ENCODE results near the gene LONP1.

LONP1 gene

DNA sequence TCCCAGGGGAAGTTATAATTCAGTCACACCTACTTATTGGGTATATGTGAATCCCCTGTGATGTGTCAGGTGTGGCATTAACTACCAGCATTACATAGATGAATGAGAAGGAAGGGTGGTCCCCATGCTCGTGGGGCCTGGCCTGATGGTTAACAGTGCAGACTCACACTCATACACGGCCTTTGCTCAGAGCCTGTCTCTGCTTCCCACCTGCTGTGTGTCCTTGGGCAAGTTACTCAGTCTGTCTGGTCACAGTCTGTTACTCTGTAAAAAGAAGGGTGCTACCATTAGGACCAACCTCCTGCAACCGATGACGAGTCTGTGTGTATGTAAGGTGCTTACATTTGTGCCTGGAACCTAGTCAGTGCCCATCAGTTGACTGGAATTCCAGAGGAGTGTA is 73.2 kb downstream of the LONP1 start:
- H3F3A ChIP-seq (ENCODE audit: control insufficient read depth, insufficient read depth): peaks cover 6% of the 10 kb centered on the region; the same call in 1 of the 2 replicates
- no peaks in the 10 kb centered on the region for H3K27me3 ChIP-seq (ENCODE audit: control insufficient read depth, low read length)
- TF ChIP-seq, protein P1, sequence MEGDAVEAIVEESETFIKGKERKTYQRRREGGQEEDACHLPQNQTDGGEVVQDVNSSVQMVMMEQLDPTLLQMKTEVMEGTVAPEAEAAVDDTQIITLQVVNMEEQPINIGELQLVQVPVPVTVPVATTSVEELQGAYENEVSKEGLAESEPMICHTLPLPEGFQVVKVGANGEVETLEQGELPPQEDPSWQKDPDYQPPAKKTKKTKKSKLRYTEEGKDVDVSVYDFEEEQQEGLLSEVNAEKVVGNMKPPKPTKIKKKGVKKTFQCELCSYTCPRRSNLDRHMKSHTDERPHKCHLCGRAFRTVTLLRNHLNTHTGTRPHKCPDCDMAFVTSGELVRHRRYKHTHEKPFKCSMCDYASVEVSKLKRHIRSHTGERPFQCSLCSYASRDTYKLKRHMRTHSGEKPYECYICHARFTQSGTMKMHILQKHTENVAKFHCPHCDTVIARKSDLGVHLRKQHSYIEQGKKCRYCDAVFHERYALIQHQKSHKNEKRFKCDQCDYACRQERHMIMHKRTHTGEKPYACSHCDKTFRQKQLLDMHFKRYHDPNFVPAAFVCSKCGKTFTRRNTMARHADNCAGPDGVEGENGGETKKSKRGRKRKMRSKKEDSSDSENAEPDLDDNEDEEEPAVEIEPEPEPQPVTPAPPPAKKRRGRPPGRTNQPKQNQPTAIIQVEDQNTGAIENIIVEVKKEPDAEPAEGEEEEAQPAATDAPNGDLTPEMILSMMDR (IDR thresholded peaks at IDR 0.05; ENCODE audit: low read depth, low read length, poor library complexity, severe bottlenecking): no peak
- TF ChIP-seq EZH2phosphoT487 (IDR thresholded peaks at IDR 0.05; ENCODE audit: borderline replicate concordance, low read length): no peak
- peaks cover 65% of the 10 kb centered on the region for H3K79me2 ChIP-seq (ENCODE audit: control insufficient read depth, low read length)
- peaks cover 92% of the 10 kb centered on the region for H3K36me3 ChIP-seq (ENCODE audit: control insufficient read depth, low read length)
- no peak overlapping the region for H3K27ac ChIP-seq (ENCODE audit: low read depth, low read length)
- no peaks in the 10 kb centered on the region for H3K9me3 ChIP-seq (ENCODE audit: control insufficient read depth, insufficient read depth, low read length)
- peaks cover 19% of the 10 kb centered on the region; the same call in 1 of the 2 replicates for H4K20me1 ChIP-seq (ENCODE audit: control insufficient read depth, insufficient read depth, low read depth, low read length)
- no peak overlapping the region for H3K4me2 ChIP-seq (ENCODE audit: low read length)
- H3K9me2 ChIP-seq (replicated peaks; ENCODE audit: control insufficient read depth, low read length): no peaks in the 10 kb centered on the region
- no peak overlapping the region for H3K4me3 ChIP-seq (ENCODE audit: low read length)
- H3K4me1 ChIP-seq (ENCODE audit: control insufficient read depth, low read length): no peaks in the 10 kb centered on the region

DNA sequence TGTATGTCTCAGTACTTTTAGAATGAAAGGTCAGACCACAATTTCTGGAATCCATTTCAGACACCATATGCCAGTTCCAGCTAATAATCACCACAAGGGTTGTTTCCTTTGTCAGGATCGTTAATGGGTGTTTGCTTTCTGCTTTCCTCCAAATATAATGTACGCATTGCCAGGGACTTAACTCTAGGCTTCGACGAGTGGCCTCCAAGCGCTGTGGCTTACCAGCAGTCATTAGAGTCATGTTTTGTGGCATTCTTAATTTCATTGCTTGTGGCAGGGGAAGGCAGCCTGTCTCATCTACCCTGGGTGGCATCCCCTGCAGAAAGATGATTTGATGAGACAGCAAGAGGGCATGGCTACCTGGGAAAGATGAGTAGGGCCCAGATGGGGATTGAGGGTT is 74.5 kb downstream of the LONP1 start:
- Histone ChIP-seq H4K20me1 (ENCODE audit: control insufficient read depth, insufficient read depth, low read depth, low read length) (peaks cover 25% of the 10 kb centered on the region; the same call in 1 of the 2 replicates), H3K4me3 (ENCODE audit: low read length) (no peak overlapping the region)

DNA sequence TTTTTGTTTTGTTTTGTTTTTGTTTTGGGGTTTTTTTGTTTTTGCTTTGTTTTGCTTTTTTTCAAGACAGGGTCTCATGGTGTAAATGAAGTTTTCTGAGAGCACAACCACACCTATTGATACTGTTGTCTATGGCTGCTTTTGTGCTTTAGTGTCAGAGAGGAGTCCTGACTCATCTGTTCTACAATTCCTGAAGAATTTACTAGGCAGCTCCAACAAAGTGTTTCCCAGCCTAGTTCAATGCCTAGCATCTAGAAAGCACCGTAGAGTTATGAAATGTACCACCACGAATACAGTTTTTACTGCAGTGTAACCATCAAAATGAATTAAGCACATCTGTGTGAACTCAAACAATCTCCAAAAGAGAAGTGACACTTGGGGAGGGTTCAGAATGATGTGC is 75.9 kb downstream of the LONP1 start:
- Histone ChIP-seq H3K27me3 (ENCODE audit: control insufficient read depth, low read length) (no peaks in the 10 kb centered on the region), H4K20me1 (ENCODE audit: control insufficient read depth, insufficient read depth, low read depth, low read length) (peaks cover 25% of the 10 kb centered on the region; the same call in 1 of the 2 replicates), H3K4me1 (ENCODE audit: control insufficient read depth, low read length) (no peaks in the 10 kb centered on the region), H3K9me2 (replicated peaks; ENCODE audit: control insufficient read depth, low read length) (no peaks in the 10 kb centered on the region), H3K4me2 (ENCODE audit: low read length) (no peak overlapping the region), H3K36me3 (ENCODE audit: control insufficient read depth, low read length) (peaks cover 92% of the 10 kb centered on the region), H3F3A (ENCODE audit: control insufficient read depth, insufficient read depth) (peaks cover 6% of the 10 kb centered on the region; the same call in 1 of the 2 replicates), H3K27ac (ENCODE audit: low read depth, low read length) (no peak overlapping the region), H3K79me2 (ENCODE audit: control insufficient read depth, low read length) (peaks cover 88% of the 10 kb centered on the region), H3K4me3 (ENCODE audit: low read length) (no peak overlapping the region), H3K9me3 (ENCODE audit: control insufficient read depth, insufficient read depth, low read length) (no peaks in the 10 kb centered on the region)
- TF ChIP-seq, protein P1 (IDR thresholded peaks at IDR 0.05; ENCODE audit: low read depth, low read length, poor library complexity, severe bottlenecking): no peak
- TF ChIP-seq EZH2phosphoT487 (IDR thresholded peaks at IDR 0.05; ENCODE audit: borderline replicate concordance, low read length): no peak

More for the DNA sequence above, 74.5 kb downstream of the LONP1 start:
- Histone ChIP-seq H3K9me2 (replicated peaks; ENCODE audit: control insufficient read depth, low read length) (no peaks in the 10 kb centered on the region), H3K4me1 (ENCODE audit: control insufficient read depth, low read length) (no peaks in the 10 kb centered on the region), H3K9me3 (ENCODE audit: control insufficient read depth, insufficient read depth, low read length) (no peaks in the 10 kb centered on the region), H3K27ac (ENCODE audit: low read depth, low read length) (no peak overlapping the region), H3K4me2 (ENCODE audit: low read length) (no peak overlapping the region), H3K27me3 (ENCODE audit: control insufficient read depth, low read length) (no peaks in the 10 kb centered on the region), H3F3A (ENCODE audit: control insufficient read depth, insufficient read depth) (peaks cover 6% of the 10 kb centered on the region; the same call in 1 of the 2 replicates), H3K79me2 (ENCODE audit: control insufficient read depth, low read length) (peaks cover 78% of the 10 kb centered on the region), H3K36me3 (ENCODE audit: control insufficient read depth, low read length) (peaks cover 92% of the 10 kb centered on the region)
- TF ChIP-seq, protein P1 (IDR thresholded peaks at IDR 0.05; ENCODE audit: low read depth, low read length, poor library complexity, severe bottlenecking): no peak
- TF ChIP-seq EZH2phosphoT487 (IDR thresholded peaks at IDR 0.05; ENCODE audit: borderline replicate concordance, low read length): no peak

Data from DOHH2 (cell line).